K562 (cell line): ENCODE results near the gene XPNPEP1. TPM values are rescaled to one million over a fixed set of nuclear protein-coding genes. Genes with fewer than 3 reads are reported as not detected.

ENCODE experiments used
- ATAC-seq: fragments of 200-7000 bp; cut with Tn5 transposase; 3 replicates; pipeline ENCODE4 v1.9.1; 2020; ENCODE audit warnings: moderate library complexity
- BruUV-seq: library from RNA; stranded (reverse); fragments of 400-500 nt; replicated peaks from 2 replicates; lab custom pipeline; 2021; lab: Mats Ljungman, UMichigan
- CTCF ChIA-PET: fragments of 300-600 bp; formaldehyde crosslinking; extraction: SDS; loops from one replicate; lab custom pipeline; 2021; ENCODE audit warnings: low intra/inter-chr PET ratio; lab: Yijun Ruan, JAX
- POLR2A ChIA-PET: fragments of 300-600, 350-650 bp; sonication (Branson Sonifier 250); formaldehyde crosslinking; extraction: SDS; loops from one replicate; lab custom pipeline; 2021; ENCODE audit warnings: antibody characterized with exemption, inconsistent platforms; lab: Yijun Ruan, JAX
- DNase-seq, 4 experiments: peaks; one replicate each; pipeline versions ENCODE4 v3.0.0 to v3.0.0-alpha.2; 2011 to 2018; ENCODE audit warnings: low spot score in 3 of 4, mixed read lengths in 3 of 4; ENCODE audit errors: extremely low read depth in 1 of 4
- FAIRE-seq: peaks from 2 replicates; lab custom pipeline; 2011; peaks lifted over from hg19 to GRCh38; lab: Jason Lieb, UNC
- H2AFZ ChIP-seq: 2 replicates; pipeline ENCODE4 v1.6.0; 2011; ENCODE audit warnings: low read depth, low read length, control low read depth, inconsistent platforms
- H3K27ac ChIP-seq: fragments of 200-600 bp; 3 replicates; pipeline ENCODE4 v1.8.0; 2011; ENCODE audit warnings: low read depth, mild to moderate bottlenecking, control low read depth, inconsistent platforms, low read length, moderate library complexity, mixed read lengths; ENCODE audit errors: extremely low read depth
- H3K27me3 ChIP-seq, 2 experiments: fragments of 300-600 bp in 1 of 2; 2 replicates in 1 of 2; 3 replicates in 1 of 2; pipeline versions ENCODE4 v1.6.0 to v1.8.0; 2011; ENCODE audit warnings: inconsistent platforms in 2 of 2, low read length in 2 of 2, mild to moderate bottlenecking in 1 of 2, mixed read lengths in 1 of 2, moderate library complexity in 1 of 2; ENCODE audit not compliant: control insufficient read depth in 2 of 2, insufficient read depth in 2 of 2
- H3K36me3 ChIP-seq: fragments of 300-600 bp; 3 replicates; pipeline ENCODE4 v1.8.0; 2011; ENCODE audit warnings: mild to moderate bottlenecking, low read length, inconsistent platforms; ENCODE audit not compliant: control insufficient read depth, insufficient read depth
- H3K4me1 ChIP-seq, 2 experiments: fragments of 200-600 bp in 1 of 2; replicated peaks in 1 of 2; 2 replicates in 1 of 2; 3 replicates in 1 of 2; pipeline versions ENCODE4 v1.5.1 to v1.8.0; 2011; ENCODE audit warnings: inconsistent platforms in 2 of 2, low read length in 2 of 2, mild to moderate bottlenecking in 1 of 2, mixed read lengths in 1 of 2, moderate library complexity in 1 of 2; ENCODE audit not compliant: control insufficient read depth in 2 of 2, insufficient read depth in 2 of 2
- H3K4me2 ChIP-seq: 2 replicates; pipeline ENCODE4 v1.6.1; 2011; ENCODE audit warnings: low read length, control low read depth, inconsistent platforms, mixed read lengths; ENCODE audit not compliant: insufficient read depth
- H3K4me3 ChIP-seq: fragments of 200-600 bp; sonication (generic), shearing (Covaris generic); 2 replicates; pipeline ENCODE4 v1.5.1; 2016; ENCODE audit warnings: control low read depth, inconsistent platforms
- H3K79me2 ChIP-seq: fragments of 200-600 bp; 3 replicates; pipeline ENCODE4 v1.8.0; 2011; ENCODE audit warnings: low read length, inconsistent platforms; ENCODE audit not compliant: control insufficient read depth, insufficient read depth
- H3K9ac ChIP-seq, 2 experiments: 2 replicates each; pipeline versions ENCODE4 v1.6.0 to v1.6.1; 2011; ENCODE audit warnings: low read depth in 2 of 2, low read length in 2 of 2, control low read depth in 1 of 2, inconsistent platforms in 1 of 2, mild to moderate bottlenecking in 1 of 2, mixed read lengths in 1 of 2; ENCODE audit not compliant: insufficient read depth in 1 of 2
- H3K9me1 ChIP-seq: one replicate; pipeline ENCODE4 v1.6.0; 2011; ENCODE audit warnings: inconsistent platforms, mild to moderate bottlenecking, low read length, moderate library complexity; ENCODE audit not compliant: control insufficient read depth, insufficient read depth
- H3K9me3 ChIP-seq: replicated peaks from 2 replicates; pipeline ENCODE4 v1.5.1; 2011; ENCODE audit warnings: low read depth, low read length, inconsistent platforms; ENCODE audit not compliant: control insufficient read depth, insufficient read depth
- H4K20me1 ChIP-seq: replicated peaks from 2 replicates; pipeline ENCODE4 v1.6.1; 2011; ENCODE audit warnings: low read length, inconsistent platforms, mixed read lengths; ENCODE audit not compliant: control insufficient read depth, insufficient read depth
- C11orf30 ChIP-seq: fragments of 450-650 bp; IDR thresholded peaks from 2 replicates; pipeline ENCODE4 v1.6.1; 2016; ENCODE audit warnings: low read depth, mild to moderate bottlenecking
- ELF4 ChIP-seq: fragments of 450-650 bp; formaldehyde crosslinking; IDR thresholded peaks from 2 replicates; pipeline ENCODE4 v1.4.0; 2022; ENCODE audit warnings: missing genetic modification characterization
- MAFF ChIP-seq: IDR thresholded peaks from 2 replicates; pipeline ENCODE4 v1.6.1; 2012; ENCODE audit warnings: low read length, improper control_type of control experiment
- MAFK ChIP-seq: IDR thresholded peaks from 2 replicates; pipeline ENCODE4 v1.6.1; 2011; ENCODE audit warnings: low read length, improper control_type of control experiment
- NR4A1 ChIP-seq, 2 experiments: fragments of 250-450 bp in 1 of 2; fragments of 450-650 bp in 1 of 2; sonication (Bioruptor Pico) in 1 of 2; IDR thresholded peaks; 2 replicates each; pipeline versions ENCODE4 v1.4.0 to v1.6.1; 2016 to 2020; ENCODE audit warnings: mild to moderate bottlenecking in 2 of 2, missing compliant biosample characterization in 1 of 2, missing genetic modification characterization in 1 of 2, moderate library complexity in 1 of 2
- SETDB1 ChIP-seq: IDR thresholded peaks from one replicate; pipeline ENCODE4 v1.6.1; 2012; ENCODE audit warnings: low read length, control low read depth, inconsistent platforms
- ZFP1 ChIP-seq: fragments of 450-650 bp; formaldehyde crosslinking; IDR thresholded peaks from 2 replicates; pipeline ENCODE4 v1.4.0; 2020; ENCODE audit warnings: mild to moderate bottlenecking, mixed read lengths
- ZNF316 ChIP-seq: fragments of 450-650 bp; IDR thresholded peaks from 2 replicates; pipeline ENCODE4 v1.6.1; 2016
- ZNF41 ChIP-seq: fragments of 250-450 bp; sonication (Bioruptor Pico); conservative IDR thresholded peaks from 2 replicates; pipeline ENCODE4 v1.4.0; 2020; ENCODE audit warnings: mild to moderate bottlenecking
- WGBS: fragments of 100-300 bp; shearing (Covaris generic); methylation state at CpG from one replicate; pipeline ENCODE4 v1.1.6; 2016; ENCODE audit warnings: low coverage, mixed read lengths; ENCODE audit not compliant: insufficient coverage; ENCODE audit errors: missing lambda C conversion rate; 5-methylcytosine and 5-hydroxymethylcytosine counted together
- in situ Hi-C: fragments of 300-500 bp; cut with MboI; formaldehyde crosslinking; loops from 4 replicates; pipeline ENCODE4 v1.15.0; 2018; ENCODE audit warnings: inconsistent platforms, mixed read lengths
- intact Hi-C: fragments of 100-400 bp; cut with micrococcal nuclease; formaldehyde crosslinking; loops from 2 replicates; pipeline ENCODE4 v1.14.2; 2022
- polyA plus RNA-seq, 8 experiments: library from polyadenylated mRNA; depleted of rRNA in 4 of 8; stranded (reverse) in 5 of 8; unstranded in 3 of 8; fragments of >200 nt; fragmentation: Nextera tagmentation in 2 of 8; fragmentation: Illumina TruSeq in 1 of 8; extraction: Ambion mirVana in 2 of 8; extraction: Trizol in 1 of 8; gene quantifications; 2 replicates each; pipeline versions ENCODE4 v1.2.1 to v1.2.3, GENCODE V29; 2011 to 2014; ENCODE audit warnings: inconsistent platforms in 1 of 8, missing spikeins in 1 of 8
- total RNA-seq, 7 experiments: library from RNA; depleted of rRNA in 6 of 7; stranded (reverse); fragments of >200 nt in 6 of 7; fragmentation: Illumina TruSeq in 2 of 7; extraction: Trizol in 2 of 7; gene quantifications; 2 replicates each; pipeline versions ENCODE4 v1.2.1 to v1.2.3, GENCODE V29; 2011 to 2021; ENCODE audit warnings: low replicate concordance in 1 of 7
- TF ChIP-seq, protein P1 (sequence below): sonication (generic); formaldehyde crosslinking; IDR thresholded peaks from 2 replicates; pipeline ENCODE4 v1.8.1; 2023; ENCODE audit warnings: mild to moderate bottlenecking, missing genetic modification reagents
- TF ChIP-seq, protein P2 (sequence below): fragments of 450-650 bp; IDR thresholded peaks from 2 replicates; pipeline ENCODE4 v1.6.1; 2017; ENCODE audit warnings: antibody characterized with exemption

XPNPEP1 gene
- total and polyA plus RNA-seq, 9 of the 15 experiments (the other 6 are each of a cell fraction or from before 2014, with no cell fraction given), result 24.2 to 93.5 (median 40.1) TPM

DNA sequence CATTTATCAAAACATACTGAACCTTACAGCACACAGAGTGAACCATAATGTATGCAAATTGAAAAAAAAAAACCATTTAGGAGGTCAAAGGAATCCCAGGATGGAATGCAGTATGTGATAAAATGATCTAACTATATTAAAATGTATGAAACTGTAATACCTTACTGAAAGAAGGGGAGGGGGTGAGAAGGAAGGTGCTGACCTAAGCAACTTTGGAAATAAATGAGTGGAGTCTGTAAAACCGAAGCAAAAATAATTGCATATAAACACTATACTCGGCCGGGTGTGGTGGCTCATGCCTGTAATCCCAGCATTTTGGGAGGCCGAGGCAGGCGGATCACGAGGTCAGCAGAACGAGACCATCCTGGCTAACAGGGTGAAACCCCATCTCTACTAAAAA, 69.4 kb downstream of the XPNPEP1 start:
- Histone ChIP-seq H3K79me2 (no peaks in the 10 kb centered on the region), H3K4me1 (no peaks in the 10 kb centered on the region), H3K27me3 (peaks cover 0 to 11% of the 10 kb centered on the region in 2 experiments; a peak in 3 of 5 replicates), H3K9me3 (no peaks in the 10 kb centered on the region), H3K36me3 (no peaks in the 10 kb centered on the region), H3K4me2 (no peak overlapping the region), H3K9ac (no peak overlapping the region), H2AFZ (no peak overlapping the region), H4K20me1 (no peaks in the 10 kb centered on the region), H3K9me1 (no peaks in the 10 kb centered on the region), H3K27ac (no peak overlapping the region), H3K4me3 (no peak overlapping the region)
- intact Hi-C loops, result no loop called here
- DNase-seq (no peak), ATAC-seq (no peak), FAIRE-seq (no peak)
- in situ Hi-C loops, result loop anchor here (25.0 kb wide), 1 partner anchor 1458 kb away; no protein-coding TSS in a partner anchor
- WGBS, result 4% methylated on average over 7 of the region's 7 CpGs
- CTCF ChIA-PET, result no interaction called here
- POLR2A ChIA-PET, result interaction anchor here (0.6 kb wide), 1 partner anchor 228 kb away, joined by 3 read pairs; no protein-coding TSS in a partner anchor
- no TSS peak for BruUV-seq
- no peak for TF ChIP-seq ZNF41 (CRISPR knock-in tag)
- peak; percentile 25; the same call in 1 of the 2 replicates for TF ChIP-seq C11orf30
- no peak for TF ChIP-seq ZFP1 (CRISPR knock-in tag)
- peak; percentile 5; the same call in 1 of the 2 replicates for TF ChIP-seq MAFK
- no peak for TF ChIP-seq SETDB1
- TF ChIP-seq, protein P1, sequence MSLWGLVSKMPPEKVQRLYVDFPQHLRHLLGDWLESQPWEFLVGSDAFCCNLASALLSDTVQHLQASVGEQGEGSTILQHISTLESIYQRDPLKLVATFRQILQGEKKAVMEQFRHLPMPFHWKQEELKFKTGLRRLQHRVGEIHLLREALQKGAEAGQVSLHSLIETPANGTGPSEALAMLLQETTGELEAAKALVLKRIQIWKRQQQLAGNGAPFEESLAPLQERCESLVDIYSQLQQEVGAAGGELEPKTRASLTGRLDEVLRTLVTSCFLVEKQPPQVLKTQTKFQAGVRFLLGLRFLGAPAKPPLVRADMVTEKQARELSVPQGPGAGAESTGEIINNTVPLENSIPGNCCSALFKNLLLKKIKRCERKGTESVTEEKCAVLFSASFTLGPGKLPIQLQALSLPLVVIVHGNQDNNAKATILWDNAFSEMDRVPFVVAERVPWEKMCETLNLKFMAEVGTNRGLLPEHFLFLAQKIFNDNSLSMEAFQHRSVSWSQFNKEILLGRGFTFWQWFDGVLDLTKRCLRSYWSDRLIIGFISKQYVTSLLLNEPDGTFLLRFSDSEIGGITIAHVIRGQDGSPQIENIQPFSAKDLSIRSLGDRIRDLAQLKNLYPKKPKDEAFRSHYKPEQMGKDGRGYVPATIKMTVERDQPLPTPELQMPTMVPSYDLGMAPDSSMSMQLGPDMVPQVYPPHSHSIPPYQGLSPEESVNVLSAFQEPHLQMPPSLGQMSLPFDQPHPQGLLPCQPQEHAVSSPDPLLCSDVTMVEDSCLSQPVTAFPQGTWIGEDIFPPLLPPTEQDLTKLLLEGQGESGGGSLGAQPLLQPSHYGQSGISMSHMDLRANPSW (CRISPR knock-in tag), result no peak
- TF ChIP-seq NR4A1 (CRISPR knock-in tag; IDR thresholded peaks at IDR 0.05), result no peak
- TF ChIP-seq NR4A1 (tag; IDR thresholded peaks at IDR 0.05), result no peak
- TF ChIP-seq ELF4 (CRISPR knock-in tag), result no peak
- TF ChIP-seq, protein P2, sequence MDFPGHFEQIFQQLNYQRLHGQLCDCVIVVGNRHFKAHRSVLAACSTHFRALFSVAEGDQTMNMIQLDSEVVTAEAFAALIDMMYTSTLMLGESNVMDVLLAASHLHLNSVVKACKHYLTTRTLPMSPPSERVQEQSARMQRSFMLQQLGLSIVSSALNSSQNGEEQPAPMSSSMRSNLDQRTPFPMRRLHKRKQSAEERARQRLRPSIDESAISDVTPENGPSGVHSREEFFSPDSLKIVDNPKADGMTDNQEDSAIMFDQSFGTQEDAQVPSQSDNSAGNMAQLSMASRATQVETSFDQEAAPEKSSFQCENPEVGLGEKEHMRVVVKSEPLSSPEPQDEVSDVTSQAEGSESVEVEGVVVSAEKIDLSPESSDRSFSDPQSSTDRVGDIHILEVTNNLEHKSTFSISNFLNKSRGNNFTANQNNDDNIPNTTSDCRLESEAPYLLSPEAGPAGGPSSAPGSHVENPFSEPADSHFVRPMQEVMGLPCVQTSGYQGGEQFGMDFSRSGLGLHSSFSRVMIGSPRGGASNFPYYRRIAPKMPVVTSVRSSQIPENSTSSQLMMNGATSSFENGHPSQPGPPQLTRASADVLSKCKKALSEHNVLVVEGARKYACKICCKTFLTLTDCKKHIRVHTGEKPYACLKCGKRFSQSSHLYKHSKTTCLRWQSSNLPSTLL, result no peak
- TF ChIP-seq ZNF316, result peak; percentile 45
- 0 out of 2 replicates have a peak, but pooled peaks have one; percentile 21 for TF ChIP-seq MAFF
